ENCODE measurements around the gene PEX11B. TPM values are rescaled to one million over a fixed set of nuclear protein-coding genes. Genes with fewer than 3 reads are reported as not detected.

PEX11B gene
- total and polyA plus RNA-seq, 2 of the 8 experiments (the other 6 are each of a cell fraction or from before 2014, with no cell fraction given): 9.1 to 15.1 TPM

DNA sequence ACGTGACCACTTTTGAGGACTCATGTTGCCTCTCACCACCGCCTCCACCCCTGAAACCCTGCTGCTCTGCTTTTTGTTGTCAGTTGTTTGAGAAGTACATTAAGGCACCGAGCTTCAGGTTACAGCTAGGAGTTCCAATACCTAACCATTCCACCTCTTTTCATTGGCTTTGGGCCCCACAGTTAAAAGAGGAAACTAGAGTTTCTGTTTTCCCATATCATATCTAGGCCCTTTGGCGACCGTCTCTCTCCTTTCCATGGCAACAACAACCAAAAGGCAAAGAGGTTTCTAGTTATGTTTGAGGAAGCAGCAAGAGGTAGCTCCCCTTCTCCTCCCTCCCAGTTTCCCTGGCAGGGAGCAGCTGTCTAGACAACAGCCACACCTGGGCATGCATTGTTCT is 38.7 kb downstream of the PEX11B start:
- no peak overlapping the region for H2BK12ac ChIP-seq (ENCODE audit: low read depth, low read length)
- POLR2A ChIA-PET (ENCODE audit: partially characterized antibody): interaction anchor here (0.9 to 2.7 kb wide), 5 partner anchors 8 to 158 kb away, joined by 3 to 10 read pairs (median 7); partner anchors contain the start of genes PIAS3 and RBM8A
- FAIRE-seq: no peak
- TF ChIP-seq, protein P1, sequence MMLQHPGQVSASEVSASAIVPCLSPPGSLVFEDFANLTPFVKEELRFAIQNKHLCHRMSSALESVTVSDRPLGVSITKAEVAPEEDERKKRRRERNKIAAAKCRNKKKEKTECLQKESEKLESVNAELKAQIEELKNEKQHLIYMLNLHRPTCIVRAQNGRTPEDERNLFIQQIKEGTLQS (IDR thresholded peaks at IDR 0.05; ENCODE audit: insufficient read depth, low read depth, low read length): no peak
- TF ChIP-seq HDAC2 (IDR thresholded peaks at IDR 0.05; ENCODE audit: borderline replicate concordance in 1 of 2, low read depth in 2 of 2, low read length in 2 of 2) (no peak), CREB1 (IDR thresholded peaks at IDR 0.05) (no peak), JUND (IDR thresholded peaks at IDR 0.05; ENCODE audit: low read length) (no peak), POLR2AphosphoS5 (IDR thresholded peaks at IDR 0.05; ENCODE audit: low read depth, low read length) (no peak), CHD2 (IDR thresholded peaks at IDR 0.05; ENCODE audit: low read length) (no peak), TAF7 (optimal IDR thresholded peaks at IDR 0.05; ENCODE audit: borderline replicate concordance, low read depth, low read length) (no peak), YY1 (IDR thresholded peaks at IDR 0.05; ENCODE audit: low read depth, low read length) (no peak), TBP (IDR thresholded peaks at IDR 0.05; ENCODE audit: low read depth, low read length) (no peak), POU5F1 (IDR thresholded peaks at IDR 0.05; ENCODE audit: low read depth, low read length) (no peak), PHF8 (conservative IDR thresholded peaks at IDR 0.05; ENCODE audit: low read depth, low read length) (no peak), ASH2L (IDR thresholded peaks at IDR 0.05; ENCODE audit: low read length) (no peak), RNF2 (IDR thresholded peaks at IDR 0.05; ENCODE audit: borderline replicate concordance, low read depth, low read length, missing control alignments, poor library complexity, severe bottlenecking) (no peak)

More for the DNA sequence above, 38.7 kb downstream of the PEX11B start:
- Histone ChIP-seq H3K79me2 (ENCODE audit: control insufficient read depth in 1 of 2, insufficient read depth in 2 of 2, low read length in 2 of 2) (no peaks in the 10 kb centered on the region), H2BK20ac (ENCODE audit: low read length) (no peak overlapping the region), H3K4me2 (ENCODE audit: insufficient read depth in 1 of 2, low read depth in 2 of 2, low read length in 2 of 2) (peak overlapping the region; percentile 7 to 55; a peak in 2 of 4 replicates), H2AFZ (ENCODE audit: low read length) (peak overlapping the region; percentile 75; the same call in 1 of the 2 replicates), H3K4me1 (replicated peaks in 1 of 4; ENCODE audit: control insufficient read depth in 3 of 4, insufficient read depth in 4 of 4, low read length in 3 of 4) (peaks cover 0 to 10% (median 6%) of the 10 kb centered on the region in 4 experiments; a peak in 4 of 7 replicates), H2BK120ac (replicated peaks; ENCODE audit: low read depth, low read length) (no peak overlapping the region), H3K9me3 (ENCODE audit: insufficient read depth in 2 of 2, low read depth in 1 of 2, low read length in 1 of 2) (no peaks in the 10 kb centered on the region), H2BK5ac (ENCODE audit: low read depth, low read length) (no peak overlapping the region), H3K4ac (replicated peaks; ENCODE audit: insufficient read length, low read depth, low read length) (no peak overlapping the region), H4K8ac (ENCODE audit: extremely low read depth, insufficient read depth, low read length) (no peak overlapping the region), H3K27ac (ENCODE audit: low read depth, low read length) (no peak overlapping the region), H3K14ac (ENCODE audit: insufficient read length) (no peak overlapping the region), H3K18ac (ENCODE audit: extremely low read depth, low read length) (no peak overlapping the region), H3K56ac (replicated peaks; ENCODE audit: insufficient read length, low read depth, low read length) (no peak overlapping the region), H3K36me3 (ENCODE audit: control insufficient read depth in 2 of 4, insufficient read depth in 4 of 4, low read length in 3 of 4) (no peaks in the 10 kb centered on the region), H4K5ac (ENCODE audit: insufficient read length, low read depth, low read length) (no peak overlapping the region), H2BK15ac (ENCODE audit: low read length) (no peak overlapping the region), H3K23me2 (ENCODE audit: low read depth, low read length) (no peaks in the 10 kb centered on the region), H4K20me1 (replicated peaks in 1 of 2; ENCODE audit: control insufficient read depth in 1 of 2, insufficient read depth in 2 of 2, low read length in 2 of 2) (no peaks in the 10 kb centered on the region), H3K9ac (replicated peaks in 1 of 4; ENCODE audit: extremely low read depth in 1 of 4, low read depth in 3 of 4, low read length in 3 of 4) (no peak overlapping the region), H3K4me3 (ENCODE audit: extremely low read depth in 1 of 4, insufficient read depth in 2 of 4, low read depth in 3 of 4, low read length in 4 of 4) (no peak overlapping the region), H3K23ac (ENCODE audit: insufficient read length) (no peak overlapping the region), H3K79me1 (ENCODE audit: low read depth, low read length) (no peaks in the 10 kb centered on the region), H4K91ac (replicated peaks; ENCODE audit: insufficient read length, low read length) (no peak overlapping the region), H3K27me3 (replicated peaks in 1 of 4; ENCODE audit: control insufficient read depth in 3 of 4, extremely low read depth in 1 of 4, insufficient read depth in 3 of 4, low read length in 3 of 4) (peaks cover 0 to 12% (median 8%) of the 10 kb centered on the region in 4 experiments; a peak in 6 of 7 replicates), H2AK5ac (ENCODE audit: low read depth, low read length) (no peak overlapping the region)
- DNase-seq (ENCODE audit: low read depth in 1 of 2, low spot score in 2 of 2): no peak
- CTCF ChIA-PET (ENCODE audit: partially characterized antibody): interaction anchor here (1.0 to 6.5 kb wide), 9 partner anchors 8 to 97 kb away, joined by 3 to 62 read pairs (median 4); partner anchors contain the start of gene NUDT17
- 51% methylated on average over 5 of the region's 5 CpGs; no CpG with 5 or more reads in 1 of the 2 experiments for WGBS, 2 experiments (ENCODE audit: extremely low coverage in 1 of 2, insufficient coverage in 1 of 2, insufficient read length in 1 of 2, insufficient replicate concordance in 2 of 2, low coverage in 1 of 2, low lambda C conversion rate in 2 of 2, missing lambda C conversion rate in 1 of 2)
